Prostate gland (tissue), 2 donors: ENCODE measurements around the gene ESPNL.

Experiments
- CTCF ChIP-seq, 4 experiments: fragments of 200-600 bp in 2 of 4; fragments of 450-650 bp in 2 of 4; sonication (generic) in 2 of 4; IDR thresholded peaks; 1 replicate in 3 of 4; 2 replicates in 1 of 4; pipeline ENCODE4 v1.5.1; 2016 to 2019; ENCODE audit warnings: antibody characterized with exemption in 4 of 4, mild to moderate bottlenecking in 2 of 4, moderate library complexity in 2 of 4
- POLR2AphosphoS5 ChIP-seq: sonication (generic); formaldehyde crosslinking; IDR thresholded peaks from one replicate; pipeline ENCODE4 v1.6.1; 2017; ENCODE audit warnings: antibody characterized with exemption

- TF ChIP-seq CTCF (IDR thresholded peaks at IDR 0.05) (no peak), POLR2AphosphoS5 (no peak)
Observed at GRCh38 chr2:238098901-238099713, 1.0 kb upstream of the ESPNL start.
